ENCODE data around the gene CD164L2. TPM values are rescaled to one million over a fixed set of nuclear protein-coding genes. Genes with fewer than 3 reads are reported as not detected.

The CD164L2 gene
- total RNA-seq, 1 experiment from 2014 or later: 0.63 TPM

- DNase-seq: no peak
- Histone ChIP-seq H3K4me3 (no peak overlapping the region), H2AFZ (no peak overlapping the region), H3K4me2 (no peak overlapping the region), H3K27ac (no peak overlapping the region), H3F3A (ENCODE audit: insufficient read depth, low read depth) (no peaks in the 10 kb centered on the region), H4K20me1 (ENCODE audit: insufficient read depth) (no peaks in the 10 kb centered on the region), H3K9me2 (ENCODE audit: insufficient read depth) (no peaks in the 10 kb centered on the region), H3K9me3 (ENCODE audit: insufficient read depth, low read depth) (no peaks in the 10 kb centered on the region), H3K36me3 (ENCODE audit: low read depth) (no peaks in the 10 kb centered on the region), H3K4me1 (replicated peaks; ENCODE audit: insufficient read depth) (0 out of 2 replicates have a peak, but pooled peaks cover 4% of the 10 kb centered on the region), H3K79me2 (ENCODE audit: low read depth) (no peaks in the 10 kb centered on the region), H3K27me3 (ENCODE audit: insufficient read depth, low read depth) (no peaks in the 10 kb centered on the region)
- ChIA-PET CTCF (no interaction called here), POLR2A (ENCODE audit: unreplicated experiment) (no interaction called here)
- no TSS peak for BruUV-seq (replicated peaks)
- TF ChIP-seq EZH2 (IDR thresholded peaks at IDR 0.05; ENCODE audit: low read depth): no peak
- no peak for TF ChIP-seq CTCF (conservative IDR thresholded peaks at IDR 0.05)
- intact Hi-C loops (cut with micrococcal nuclease; ENCODE audit: unreplicated experiment): no loop called here
Measured at GRCh38 chr1:27349784-27350662, 33.1 kb downstream of the CD164L2 start.

GRCh38 chr1:27348861-27349783 lies 34.0 kb downstream of the CD164L2 start:
- intact Hi-C loops (cut with micrococcal nuclease; ENCODE audit: unreplicated experiment): no loop called here
- Histone ChIP-seq H2AFZ (no peak overlapping the region), H3K4me3 (no peak overlapping the region), H3K9me3 (ENCODE audit: insufficient read depth, low read depth) (no peaks in the 10 kb centered on the region), H3K4me1 (replicated peaks; ENCODE audit: insufficient read depth) (0 out of 2 replicates have a peak, but pooled peaks cover 4% of the 10 kb centered on the region), H3K36me3 (ENCODE audit: low read depth) (no peaks in the 10 kb centered on the region), H3K27me3 (ENCODE audit: insufficient read depth, low read depth) (no peaks in the 10 kb centered on the region), H3F3A (ENCODE audit: insufficient read depth, low read depth) (no peaks in the 10 kb centered on the region), H4K20me1 (ENCODE audit: insufficient read depth) (no peaks in the 10 kb centered on the region), H3K4me2 (peak overlapping the region; percentile 16; the same call in 1 of the 2 replicates), H3K79me2 (ENCODE audit: low read depth) (no peaks in the 10 kb centered on the region), H3K27ac (no peak overlapping the region), H3K9me2 (ENCODE audit: insufficient read depth) (no peaks in the 10 kb centered on the region)
- no TSS peak for BruUV-seq (replicated peaks)
- ChIA-PET POLR2A (ENCODE audit: unreplicated experiment) (no interaction called here), CTCF (no interaction called here)
- TF ChIP-seq CTCF (conservative IDR thresholded peaks at IDR 0.05): no peak
- TF ChIP-seq EZH2 (IDR thresholded peaks at IDR 0.05; ENCODE audit: low read depth): no peak
- peak; percentile 41 to 50 for DNase-seq

- ChIA-PET POLR2A (ENCODE audit: unreplicated experiment) (interaction anchor here (0.8 kb wide), 1 partner anchor 18 kb away, joined by 24 read pairs; no protein-coding TSS in a partner anchor), CTCF (no interaction called here)
- intact Hi-C loops (cut with micrococcal nuclease; ENCODE audit: unreplicated experiment): no loop called here
- no peaks in the 10 kb centered on the region for H3K36me3 ChIP-seq (ENCODE audit: low read depth)
- H3K27ac ChIP-seq: no peak overlapping the region
- H3F3A ChIP-seq (ENCODE audit: insufficient read depth, low read depth): peaks cover 11% of the 10 kb centered on the region; the same call in 1 of the 2 replicates
- no peaks in the 10 kb centered on the region for H3K9me3 ChIP-seq (ENCODE audit: insufficient read depth, low read depth)
- H4K20me1 ChIP-seq (ENCODE audit: insufficient read depth): no peaks in the 10 kb centered on the region
- BruUV-seq (replicated peaks): no TSS peak
- no peak overlapping the region for H3K4me3 ChIP-seq
- H3K9me2 ChIP-seq (ENCODE audit: insufficient read depth): no peaks in the 10 kb centered on the region
- no peaks in the 10 kb centered on the region for H3K79me2 ChIP-seq (ENCODE audit: low read depth)
- H3K4me2 ChIP-seq: no peak overlapping the region
- peak in 1 of 2 experiments; percentile 19 for DNase-seq
- TF ChIP-seq EZH2 (IDR thresholded peaks at IDR 0.05; ENCODE audit: low read depth) (no peak), CTCF (conservative IDR thresholded peaks at IDR 0.05) (no peak)
- H3K27me3 ChIP-seq (ENCODE audit: insufficient read depth, low read depth): no peaks in the 10 kb centered on the region
- peaks cover 11% of the 10 kb centered on the region for H3K4me1 ChIP-seq (replicated peaks; ENCODE audit: insufficient read depth)
- no peak overlapping the region for H2AFZ ChIP-seq
Measured at GRCh38 chr1:27346991-27347624, 36.0 kb downstream of the CD164L2 start.
